Activated CD4-positive, alpha-beta T cell treated with anti-CD3 and anti-CD28 coated beads for 36 hours (primary cell): ENCODE measurements around the gene MCIDAS. TPM values are rescaled to one million over a fixed set of nuclear protein-coding genes. Genes with fewer than 3 reads are reported as not detected.
A peak's percentile ranks its signal among the peaks of the same experiment; 100 is the strongest.

Experiments used
- ATAC-seq: fragments of 200-7000 bp; cut with Tn5 transposase; one replicate; pipeline ENCODE4 v1.10.0; 2021; ENCODE audit warnings: mild to moderate bottlenecking, moderate library complexity
- CTCF ChIA-PET: fragments of 350-600 bp; sonication (Branson Sonifier 250); formaldehyde crosslinking; loops from one replicate; lab custom pipeline; 2021; ENCODE audit warnings: antibody characterized with exemption; lab: Charles Lee
- POLR2A ChIA-PET: fragments of 350-600 bp; sonication (Branson Sonifier 250); formaldehyde crosslinking; loops from one replicate; lab custom pipeline; 2021; ENCODE audit warnings: antibody characterized with exemption, inconsistent platforms; lab: Charles Lee
- DNase-seq: peaks from one replicate; pipeline ENCODE4 v3.0.0-alpha.2; 2020
- H3K27ac Mint-ChIP-seq: one replicate; pipeline ENCODE4 v1.8.0; 2021; ENCODE audit warnings: mixed read lengths
- H3K27me3 Mint-ChIP-seq: one replicate; pipeline ENCODE4 v1.8.0; 2021; ENCODE audit warnings: mixed read lengths
- H3K36me3 Mint-ChIP-seq: one replicate; pipeline ENCODE4 v1.8.0; 2021; ENCODE audit warnings: low read depth, mixed read lengths
- H3K4me1 Mint-ChIP-seq: one replicate; pipeline ENCODE4 v1.8.0; 2021; ENCODE audit warnings: mixed read lengths
- H3K4me3 Mint-ChIP-seq: one replicate; pipeline ENCODE4 v1.8.0; 2021; ENCODE audit warnings: mild to moderate bottlenecking, moderate library complexity, mixed read lengths
- H3K9me3 Mint-ChIP-seq: one replicate; pipeline ENCODE4 v1.8.0; 2021; ENCODE audit warnings: low read depth, mixed read lengths
- intact Hi-C, 2 experiments: fragments of 100-400 bp; cut with DNase I in 1 of 2; cut with micrococcal nuclease in 1 of 2; formaldehyde crosslinking; loops; one replicate each; pipeline versions ENCODE4 v1.14.2 to v1.15.1; 2022 to 2024; cut with DNase I, micrococcal nuclease
- total RNA-seq, 2 experiments: library from RNA; stranded (reverse); gene quantifications; one replicate each; pipeline ENCODE4 v1.2.3, GENCODE V29; 2021

MCIDAS gene
- total RNA-seq, 2 experiments from 2014 or later = not detected

DNA sequence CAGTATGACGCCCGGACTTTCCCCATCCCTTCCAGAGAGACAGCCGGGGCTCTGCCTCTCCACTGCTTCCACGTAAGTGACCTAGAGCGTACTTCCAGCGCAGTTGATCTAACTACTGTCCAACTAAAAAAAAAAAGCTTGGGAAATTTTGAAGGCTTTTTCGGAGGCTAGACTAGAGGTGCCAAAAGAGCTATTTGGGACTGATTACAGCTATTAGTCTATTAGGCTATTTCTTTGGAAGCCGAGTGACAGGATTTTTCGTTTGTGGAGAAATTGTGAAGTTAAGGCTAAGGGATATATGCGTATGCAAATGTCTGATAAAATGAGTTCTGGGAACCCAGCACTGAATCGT is 4.8 kb upstream of the MCIDAS start:
- DNase-seq (no peak), ATAC-seq (no peak)
- H3K36me3 Mint-ChIP-seq = no peaks in the 10 kb centered on the region
- ChIA-PET POLR2A (interaction anchor here (0.6 kb wide), 1 partner anchor 54 kb away, joined by 3 read pairs; no protein-coding TSS in a partner anchor), CTCF (interaction anchor here (0.6 to 2.0 kb wide), 9 partner anchors 10 to 189 kb away, joined by 3 to 8 read pairs (median 4); partner anchors contain the start of genes CDC20B, DHX29 and MTREX)
- peak overlapping the region; percentile 73 for H3K4me3 Mint-ChIP-seq
- H3K4me1 Mint-ChIP-seq = peaks cover 37% of the 10 kb centered on the region
- no peaks in the 10 kb centered on the region for H3K9me3 Mint-ChIP-seq
- peaks cover 66% of the 10 kb centered on the region for H3K27me3 Mint-ChIP-seq
- no peak overlapping the region for H3K27ac Mint-ChIP-seq
- intact Hi-C loops = loop anchor here (1.0 to 10.0 kb wide), 2 partner anchors 9 to 327 kb away; no protein-coding TSS in a partner anchor

DNA sequence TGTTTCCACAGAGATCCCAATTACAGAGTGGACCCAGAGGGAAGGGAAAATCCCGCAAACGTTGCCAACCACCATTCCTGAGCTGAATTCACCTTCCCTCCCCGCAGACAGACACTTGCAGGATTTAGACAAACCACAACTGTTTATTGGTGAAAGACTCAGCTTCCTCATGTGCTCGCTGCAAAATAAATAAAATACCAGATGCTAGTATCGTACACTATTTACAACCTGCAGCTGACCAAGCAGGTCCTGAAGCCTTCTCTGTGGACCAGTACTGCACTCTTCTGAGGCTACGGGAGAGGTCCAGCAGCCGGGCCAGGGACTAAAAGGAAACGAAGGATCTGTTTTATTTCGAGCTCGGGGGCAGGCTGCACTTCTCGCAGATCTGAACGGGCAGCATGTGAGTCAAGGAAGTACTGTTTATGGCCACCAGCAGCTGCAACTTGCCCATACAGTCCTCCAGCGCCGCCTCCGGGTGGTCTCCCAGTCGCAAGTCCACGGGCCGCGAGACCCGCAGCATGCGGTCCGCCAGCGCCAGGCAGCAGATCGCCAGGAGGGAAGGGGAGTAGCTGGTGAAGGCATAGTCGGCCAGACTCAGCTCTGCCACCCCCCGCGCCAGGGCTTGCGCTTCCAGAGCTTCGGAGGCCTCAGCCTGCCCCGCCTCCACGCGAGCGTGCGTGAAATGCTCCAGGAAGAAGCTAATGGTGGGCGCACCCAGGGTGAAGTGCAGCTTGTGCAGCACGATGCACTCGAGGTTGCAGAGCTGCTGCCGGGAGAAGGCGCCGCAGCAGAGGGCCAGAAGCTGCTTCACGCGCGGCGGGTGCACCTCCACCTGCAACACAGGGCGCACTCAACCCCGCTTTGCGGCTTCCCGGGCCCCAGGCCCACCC is 4.2 kb upstream of the MCIDAS start:
- intact Hi-C loops = loop anchor here in 1 of 2 experiments (10.0 kb wide), 1 partner anchor 326 kb away; no protein-coding TSS in a partner anchor
- no peak for ATAC-seq

DNA sequence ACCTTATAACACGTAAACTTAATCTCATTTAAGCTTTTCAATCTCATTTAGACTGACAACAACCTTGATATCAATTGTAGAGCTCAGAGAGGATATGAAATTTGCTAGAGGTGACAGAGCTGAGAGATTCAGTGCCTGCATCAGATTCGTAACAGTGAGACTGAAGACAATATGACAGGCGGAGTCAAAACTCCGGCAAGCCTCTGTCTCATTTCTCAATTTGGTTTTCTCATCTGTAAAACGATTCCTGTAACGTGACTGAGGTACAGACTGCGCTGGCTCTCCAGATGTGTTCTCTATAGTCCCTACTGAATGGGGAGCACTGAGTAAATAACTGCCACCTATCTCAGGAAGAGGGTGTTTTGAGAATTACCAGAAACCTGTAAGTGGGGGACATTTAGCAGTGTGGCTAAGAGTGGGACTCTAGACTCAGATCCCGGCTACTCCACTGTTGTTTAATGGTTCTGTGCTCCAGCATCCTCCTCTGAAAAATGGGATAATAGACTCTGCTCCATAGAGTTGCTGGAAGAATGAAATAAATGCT is 3.0 kb upstream of the MCIDAS start:
- Mint-ChIP-seq H3K4me1 (peaks cover 41% of the 10 kb centered on the region), H3K9me3 (no peaks in the 10 kb centered on the region), H3K27me3 (peaks cover 71% of the 10 kb centered on the region), H3K27ac (no peak overlapping the region), H3K36me3 (no peaks in the 10 kb centered on the region), H3K4me3 (no peak overlapping the region)
- ChIA-PET POLR2A (no interaction called here), CTCF (interaction anchor here (1.0 to 1.9 kb wide), 2 partner anchors 10 to 77 kb away, joined by 4 to 8 read pairs; partner anchors contain the start of genes DHX29 and MTREX)
- intact Hi-C loops = loop anchor here in 1 of 2 experiments (10.0 kb wide), 1 partner anchor 325 kb away; no protein-coding TSS in a partner anchor
- DNase-seq (peak; percentile 29), ATAC-seq (peak; percentile 5)

More for the DNA sequence above, 4.2 kb upstream of the MCIDAS start:
- peak overlapping the region; percentile 73 for H3K4me3 Mint-ChIP-seq
- H3K4me1 Mint-ChIP-seq = peaks cover 39% of the 10 kb centered on the region
- H3K27ac Mint-ChIP-seq = no peak overlapping the region
- ChIA-PET POLR2A (interaction anchor here (0.6 kb wide), 1 partner anchor 13 kb away, joined by 7 read pairs; no protein-coding TSS in a partner anchor), CTCF (interaction anchor here (0.6 to 2.0 kb wide), 9 partner anchors 10 to 326 kb away, joined by 3 to 8 read pairs (median 4); partner anchors contain the start of genes CDC20B, DHX29 and MTREX)
- DNase-seq = peak; percentile 45
- no peaks in the 10 kb centered on the region for H3K36me3 Mint-ChIP-seq
- H3K9me3 Mint-ChIP-seq = no peaks in the 10 kb centered on the region
- H3K27me3 Mint-ChIP-seq = peaks cover 62% of the 10 kb centered on the region

DNA sequence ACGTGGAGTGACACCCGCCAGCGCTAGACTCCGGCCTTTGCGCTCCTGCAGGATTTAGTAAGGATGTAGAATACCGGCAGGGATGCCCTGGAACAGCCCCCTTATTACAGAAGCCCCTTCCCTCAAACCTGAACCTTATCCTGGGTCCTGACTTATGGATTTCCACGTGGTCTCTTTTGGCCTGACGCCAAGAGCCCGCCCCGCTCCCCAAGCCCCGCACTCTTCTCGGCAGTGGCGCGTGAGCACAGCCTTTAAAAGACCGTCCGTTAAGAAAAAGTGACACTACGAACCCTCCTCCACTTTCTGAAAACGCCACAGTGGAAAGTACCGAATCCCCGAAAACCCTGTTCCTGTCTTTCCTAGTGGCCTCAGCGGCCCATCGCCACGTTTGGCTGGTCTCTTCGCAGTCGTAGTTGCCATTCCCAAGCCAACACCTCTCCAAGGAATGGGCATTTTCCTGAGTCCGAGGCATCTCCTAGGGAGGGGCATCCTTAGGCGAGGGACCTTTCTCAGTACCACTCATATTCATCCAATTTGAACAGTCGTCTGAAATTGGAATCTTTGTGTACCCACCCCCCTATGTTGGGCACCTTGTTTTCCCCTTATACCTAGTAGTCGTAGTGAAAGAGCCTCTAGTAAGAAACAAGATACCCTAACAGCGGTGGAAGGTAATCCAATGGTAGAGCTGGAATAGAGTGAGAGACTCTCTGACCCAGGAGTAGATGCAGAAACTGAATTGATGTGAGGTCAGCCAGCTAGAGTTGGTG is 732 bp upstream of the MCIDAS start:
- peaks cover 47% of the 10 kb centered on the region for H3K4me1 Mint-ChIP-seq

DNA sequence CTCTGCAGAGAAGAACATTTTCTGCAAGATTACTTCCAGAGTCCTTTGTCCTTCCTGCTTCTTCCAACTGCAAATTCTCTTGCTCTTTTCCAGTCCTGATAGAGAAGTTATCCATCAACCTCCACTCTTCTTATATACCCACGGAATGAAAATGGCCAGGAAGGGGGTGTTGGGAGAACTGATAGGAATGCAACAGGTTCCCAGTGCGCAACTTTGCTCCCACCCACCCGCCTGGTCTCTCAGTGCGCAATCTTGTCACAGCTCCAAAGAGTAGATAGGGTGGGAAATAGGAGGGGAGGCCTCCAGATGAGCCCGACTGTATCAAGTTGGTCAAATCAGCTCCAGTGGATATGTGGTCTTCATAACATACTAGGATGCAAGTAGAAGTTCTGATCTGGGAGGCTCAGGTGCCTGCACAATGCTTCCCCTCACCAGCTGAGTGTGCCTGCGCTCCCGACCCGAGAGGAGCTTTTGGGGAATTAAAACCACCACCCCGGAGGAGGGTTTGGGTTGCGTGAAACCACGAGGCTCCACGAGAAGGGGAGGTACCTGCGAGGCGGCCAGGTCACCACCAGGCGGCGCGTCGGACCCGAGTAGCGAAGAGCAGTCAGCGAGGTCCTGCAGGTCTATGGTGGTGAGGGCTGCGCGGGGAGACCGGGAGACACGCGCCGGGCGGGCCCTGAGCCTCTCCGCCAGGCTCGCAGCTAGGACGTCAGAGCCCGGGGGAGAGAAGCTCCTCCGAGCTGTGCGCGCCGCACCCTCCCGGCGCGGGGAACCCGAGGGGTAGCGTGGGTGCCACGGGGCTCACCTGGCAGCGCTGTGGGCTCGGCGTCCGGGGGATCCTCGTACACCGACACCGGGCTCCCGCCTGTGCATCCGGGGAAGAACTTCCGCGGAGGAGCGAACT is 835 bp downstream of the MCIDAS start:
- intact Hi-C loops = loop anchor here (1.0 to 5.0 kb wide), 3 partner anchors 81 to 465 kb away; partner anchors contain the start of genes DHX29 (in 1 of the 2), MTREX (in 1 of the 2) and PLPP1 (in 1 of the 2)
- no peak overlapping the region for H3K27ac Mint-ChIP-seq
- H3K4me1 Mint-ChIP-seq = peaks cover 37% of the 10 kb centered on the region
- H3K27me3 Mint-ChIP-seq = peaks cover 78% of the 10 kb centered on the region
- POLR2A ChIA-PET = no interaction called here
- CTCF ChIA-PET = interaction anchor here (0.5 to 1.8 kb wide), 14 partner anchors 9 to 617 kb away, joined by 3 to 7 read pairs (median 4); partner anchors contain the start of genes DHX29 and MTREX
- peak overlapping the region; percentile 61 for H3K4me3 Mint-ChIP-seq
- no peaks in the 10 kb centered on the region for H3K9me3 Mint-ChIP-seq
- peak; percentile 88 for DNase-seq
- peak; percentile 70 for ATAC-seq
- H3K36me3 Mint-ChIP-seq = no peaks in the 10 kb centered on the region

More for the DNA sequence above, 732 bp upstream of the MCIDAS start:
- no peak overlapping the region for H3K27ac Mint-ChIP-seq
- H3K9me3 Mint-ChIP-seq = no peaks in the 10 kb centered on the region
- peak overlapping the region; percentile 61 for H3K4me3 Mint-ChIP-seq
- H3K27me3 Mint-ChIP-seq = peaks cover 81% of the 10 kb centered on the region
- CTCF ChIA-PET = interaction anchor here (1.0 to 1.3 kb wide), 3 partner anchors 12 to 78 kb away, joined by 3 to 5 read pairs (median 3); no protein-coding TSS in a partner anchor
- POLR2A ChIA-PET = interaction anchor here (0.6 kb wide), 1 partner anchor 61 kb away, joined by 4 read pairs; no protein-coding TSS in a partner anchor
- peak; percentile 20 for DNase-seq
- intact Hi-C loops = loop anchor here (1.0 to 5.0 kb wide), 4 partner anchors 55 to 304 kb away; partner anchors contain the start of genes DHX29 (in 2 of the 2), MTREX (in 2 of the 2), CDC20B (in 1 of the 2) and PLPP1 (in 1 of the 2)
- H3K36me3 Mint-ChIP-seq = no peaks in the 10 kb centered on the region
- ATAC-seq = no peak

DNA sequence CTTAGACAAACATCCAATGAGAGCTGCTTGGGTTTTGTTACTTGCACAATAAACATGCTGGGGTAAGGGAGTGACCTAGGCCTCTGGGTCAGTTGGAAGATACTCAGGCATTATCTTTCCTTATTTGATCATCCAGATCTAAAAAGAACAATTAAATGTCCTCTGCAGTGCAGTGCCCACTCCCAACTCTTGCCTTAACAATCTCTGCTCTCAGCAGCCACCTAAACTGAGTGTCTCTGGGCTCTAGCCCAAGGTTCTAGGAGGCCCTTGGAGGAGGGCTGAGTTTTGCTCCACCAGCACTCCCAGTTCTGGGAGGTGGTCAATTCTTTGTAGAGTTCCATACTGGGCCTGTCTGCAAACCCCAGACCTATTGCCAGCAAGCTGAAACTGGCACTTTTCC is 1.8 kb downstream of the MCIDAS start:
- intact Hi-C loops = loop anchor here (2.0 to 5.0 kb wide), 3 partner anchors 53 to 307 kb away; partner anchors contain the start of genes CDC20B (in 1 of the 2), DHX29 (in 1 of the 2), MTREX (in 1 of the 2) and PLPP1 (in 1 of the 2)
- no peak overlapping the region for H3K4me3 Mint-ChIP-seq
- ChIA-PET CTCF (interaction anchor here (0.9 to 1.8 kb wide), 4 partner anchors 54 to 375 kb away, joined by 3 to 5 read pairs (median 3); partner anchors contain the start of gene DHX29), POLR2A (no interaction called here)
- H3K4me1 Mint-ChIP-seq = peaks cover 36% of the 10 kb centered on the region
- H3K27me3 Mint-ChIP-seq = peaks cover 78% of the 10 kb centered on the region
- no peak for DNase-seq
- H3K9me3 Mint-ChIP-seq = no peaks in the 10 kb centered on the region
- no peaks in the 10 kb centered on the region for H3K36me3 Mint-ChIP-seq
- H3K27ac Mint-ChIP-seq = no peak overlapping the region
- no peak for ATAC-seq

DNA sequence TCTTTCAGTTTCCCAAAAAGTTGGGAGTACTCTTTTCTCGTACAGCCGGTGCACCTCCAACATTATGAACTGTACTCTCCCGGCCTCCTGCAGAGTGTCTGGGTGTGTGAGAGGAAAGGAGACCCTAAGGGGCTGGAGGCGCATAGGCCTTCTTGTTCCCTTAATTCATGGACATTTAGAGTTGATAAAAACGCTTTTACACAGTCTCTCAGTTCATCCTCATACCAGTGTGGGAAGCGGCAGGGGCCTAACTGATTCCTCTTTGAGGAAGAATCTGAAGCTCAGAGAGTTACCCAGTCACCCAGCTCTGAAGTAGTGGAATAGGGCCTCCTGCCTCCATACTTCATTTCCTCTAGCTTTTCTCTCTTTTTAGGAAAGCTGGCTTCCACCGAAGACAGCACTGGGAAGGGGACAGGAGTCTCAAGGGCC is 3.3 kb downstream of the MCIDAS start:
- peaks cover 35% of the 10 kb centered on the region for H3K4me1 Mint-ChIP-seq
- H3K9me3 Mint-ChIP-seq = no peaks in the 10 kb centered on the region
- H3K4me3 Mint-ChIP-seq = no peak overlapping the region
- no peaks in the 10 kb centered on the region for H3K36me3 Mint-ChIP-seq
- DNase-seq (no peak), ATAC-seq (no peak)
- ChIA-PET CTCF (interaction anchor here (0.9 to 2.1 kb wide), 5 partner anchors 9 to 47 kb away, joined by 4 to 7 read pairs (median 4); partner anchors contain the start of gene CCNO), POLR2A (no interaction called here)
- intact Hi-C loops = loop anchor here (1.0 to 2.0 kb wide), 2 partner anchors 8 to 51 kb away; partner anchors contain the start of gene CDC20B (in 1 of the 2)
- H3K27ac Mint-ChIP-seq = no peak overlapping the region
- peaks cover 77% of the 10 kb centered on the region for H3K27me3 Mint-ChIP-seq

DNA sequence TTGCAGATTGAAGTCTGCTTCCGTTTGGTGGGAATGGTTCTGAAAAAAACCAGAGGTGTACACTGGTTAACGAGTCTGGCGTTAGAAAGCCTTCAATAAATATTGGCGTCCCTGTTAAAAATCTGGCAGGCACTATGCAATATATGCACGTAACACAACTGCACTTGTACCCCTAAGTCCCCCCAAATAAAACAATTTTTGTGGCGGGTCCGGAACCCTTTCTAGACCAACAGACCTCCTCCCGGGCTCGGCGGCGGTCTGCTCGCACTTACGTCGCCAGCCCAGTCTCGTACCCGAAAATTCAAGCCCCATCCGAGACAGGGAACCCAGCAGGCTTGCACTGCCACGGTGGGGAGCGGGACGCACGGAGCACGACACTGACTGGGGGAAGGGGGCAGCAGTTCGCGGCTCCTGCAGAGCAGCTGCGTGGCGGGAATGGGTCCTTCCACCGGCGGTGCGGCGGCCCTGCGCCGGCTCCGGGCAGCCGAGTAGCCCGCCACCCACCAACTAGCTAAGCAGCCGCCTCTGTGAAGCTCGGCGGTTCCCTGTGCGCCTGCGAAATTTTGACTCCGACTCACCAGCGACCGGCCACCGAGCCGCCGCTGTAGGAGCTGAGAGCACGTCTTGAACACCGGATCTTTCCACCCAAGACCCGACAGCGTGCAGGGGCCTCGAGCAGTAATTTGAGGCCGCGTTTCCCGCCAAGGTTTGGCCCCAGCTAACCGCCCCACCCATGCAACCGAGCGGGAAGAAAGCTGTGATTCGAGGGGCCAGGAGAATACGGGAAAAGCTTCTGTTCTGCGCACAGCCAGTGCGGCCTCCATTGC is 3.9 kb downstream of the MCIDAS start:
- ATAC-seq (no peak), DNase-seq (peak; percentile 49)
- CTCF ChIA-PET = interaction anchor here (0.9 to 2.1 kb wide), 4 partner anchors 8 to 46 kb away, joined by 4 to 7 read pairs (median 4); partner anchors contain the start of gene CCNO
- Mint-ChIP-seq H3K4me3 (peak overlapping the region; percentile 30), H3K27ac (no peak overlapping the region), H3K27me3 (peaks cover 72% of the 10 kb centered on the region), H3K9me3 (no peaks in the 10 kb centered on the region), H3K4me1 (peaks cover 35% of the 10 kb centered on the region), H3K36me3 (no peaks in the 10 kb centered on the region)
- intact Hi-C loops = loop anchor here in 1 of 2 experiments (1.0 kb wide), 1 partner anchor 9 kb away; no protein-coding TSS in a partner anchor
- POLR2A ChIA-PET = no interaction called here
